ACC112 (cell line): ENCODE results near the gene CPN2.

Experiments used
- H2AFZ ChIP-seq: fragments of 200-600 bp; sonication (generic); one replicate; pipeline ENCODE4 v1.6.0; 2017; ENCODE audit warnings: antibody characterized with exemption, low read length; ENCODE audit not compliant: unreplicated experiment
- H3K27ac ChIP-seq: fragments of 200-600 bp; sonication (generic); 2 replicates; pipeline ENCODE4 v1.5.1; 2014; ENCODE audit warnings: low read depth, mild to moderate bottlenecking, antibody characterized with exemption, low read length, moderate library complexity
- H3K27me3 ChIP-seq: fragments of 200-600 bp; sonication (generic); 2 replicates; pipeline ENCODE4 v1.6.1; 2014; ENCODE audit warnings: mild to moderate bottlenecking, antibody characterized with exemption, low read length, moderate library complexity, mixed read lengths; ENCODE audit not compliant: insufficient read depth
- H3K36me3 ChIP-seq: fragments of 200-600 bp; sonication (generic); 2 replicates; pipeline ENCODE4 v1.6.1; 2016; ENCODE audit warnings: mild to moderate bottlenecking, antibody characterized with exemption, low read length, moderate library complexity, mixed read lengths; ENCODE audit not compliant: insufficient read depth
- H3K4me1 ChIP-seq: fragments of 200-600 bp; sonication (generic); one replicate; pipeline ENCODE4 v1.6.1; 2016; ENCODE audit warnings: low read length, mixed read lengths; ENCODE audit not compliant: insufficient read depth, unreplicated experiment, control insufficient read depth
- H3K4me3 ChIP-seq: fragments of 200-600 bp; sonication (generic); 2 replicates; pipeline ENCODE4 v1.5.1; 2014; ENCODE audit warnings: mild to moderate bottlenecking, low read depth, low read length
- H3K79me2 ChIP-seq: fragments of 200-600 bp; sonication (generic); one replicate; pipeline ENCODE4 v1.6.0; 2016; ENCODE audit warnings: low read length; ENCODE audit not compliant: control insufficient read depth, unreplicated experiment, insufficient read depth

CPN2 gene

DNA sequence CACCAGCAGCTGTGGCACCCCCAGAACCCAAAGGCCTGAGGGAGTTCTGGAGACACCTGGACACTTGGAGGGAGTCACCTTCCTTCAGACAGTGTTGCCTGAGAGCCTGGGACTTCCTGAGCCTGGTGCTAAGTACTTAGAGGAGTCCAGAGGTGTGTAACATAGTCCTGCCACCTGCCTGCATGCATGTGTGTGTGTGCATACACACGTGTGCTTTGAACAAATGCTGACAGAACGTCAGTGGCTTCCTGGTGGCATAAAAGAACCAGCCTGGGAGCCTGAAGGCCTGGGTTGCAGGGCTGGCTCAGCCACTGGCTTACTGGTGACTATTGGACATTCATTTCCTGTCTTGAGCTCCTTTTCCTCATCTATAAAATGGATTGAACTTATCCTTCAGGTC is 3.2 kb upstream of the CPN2 start:
- no peak overlapping the region for H3K27ac ChIP-seq
- H3K79me2 ChIP-seq, result no peaks in the 10 kb centered on the region
- H3K4me3 ChIP-seq, result no peak overlapping the region
- H3K4me1 ChIP-seq, result no peaks in the 10 kb centered on the region
- peaks cover 17% of the 10 kb centered on the region for H3K27me3 ChIP-seq
- H2AFZ ChIP-seq, result no peak overlapping the region
- H3K36me3 ChIP-seq, result no peaks in the 10 kb centered on the region

DNA sequence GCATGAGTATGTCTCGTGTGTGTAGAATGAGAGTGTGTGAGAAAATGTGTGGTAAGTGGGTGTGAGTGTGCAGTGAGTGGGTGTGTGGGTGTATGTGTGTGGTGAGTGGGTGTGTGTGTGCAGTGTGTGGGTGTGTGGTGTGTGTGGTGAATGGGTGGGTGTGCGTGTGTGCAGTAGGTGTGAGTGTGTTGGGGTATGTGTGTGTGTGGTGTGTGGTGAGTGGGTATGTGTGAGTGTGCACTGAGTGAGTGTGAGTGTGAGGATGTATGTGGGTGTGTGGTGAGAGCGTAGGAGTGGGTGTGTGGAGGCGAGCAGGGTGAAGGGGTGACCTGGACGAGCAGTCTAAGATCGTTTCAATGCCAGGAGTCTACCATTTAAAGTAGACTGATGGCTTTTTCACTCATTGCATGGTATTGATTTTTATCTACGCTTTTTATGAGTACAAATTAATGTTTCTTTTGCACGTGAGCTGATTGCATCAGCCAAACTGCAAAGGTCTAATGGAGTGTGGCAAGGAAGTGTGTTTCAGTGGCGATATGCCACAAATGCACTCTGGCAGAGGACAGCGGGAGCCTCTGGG is 1.6 kb upstream of the CPN2 start:
- H3K4me3 ChIP-seq, result no peak overlapping the region

DNA sequence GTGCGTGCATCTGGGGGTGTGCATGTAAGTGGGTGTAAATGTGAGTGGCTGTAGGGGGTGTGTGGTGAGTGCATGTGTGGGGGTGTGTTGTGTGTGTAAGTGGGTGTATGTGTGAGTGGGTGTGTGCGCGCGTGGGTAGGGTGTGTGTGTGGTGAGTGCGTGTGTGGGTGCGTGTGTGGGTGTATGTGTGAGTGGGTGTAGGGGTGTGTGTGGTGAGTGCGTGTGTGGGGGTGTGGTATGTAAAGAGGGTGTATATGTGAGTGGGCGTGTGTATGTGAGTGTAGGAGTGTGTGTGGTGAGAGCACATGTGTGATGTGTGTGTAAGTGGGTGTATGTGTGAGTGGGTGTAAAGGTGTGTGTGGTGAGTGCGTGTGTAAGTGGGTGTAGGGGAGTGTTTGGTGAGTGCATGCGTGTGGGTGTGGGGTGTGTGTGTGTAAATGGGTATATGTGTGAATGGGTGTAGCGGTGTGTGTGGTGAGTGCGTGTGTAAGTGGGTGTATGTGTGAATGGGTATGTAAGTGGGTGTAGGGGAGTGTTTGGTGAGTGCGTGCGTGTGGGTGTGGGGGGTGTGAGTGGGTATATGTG is 916 bp upstream of the CPN2 start:
- Histone ChIP-seq H2AFZ (no peak overlapping the region), H3K36me3 (no peaks in the 10 kb centered on the region), H3K4me1 (no peaks in the 10 kb centered on the region), H3K27ac (no peak overlapping the region), H3K4me3 (no peak overlapping the region), H3K79me2 (no peaks in the 10 kb centered on the region), H3K27me3 (no peaks in the 10 kb centered on the region)

More for the DNA sequence above, 1.6 kb upstream of the CPN2 start:
- Histone ChIP-seq H3K4me1 (no peaks in the 10 kb centered on the region), H3K79me2 (no peaks in the 10 kb centered on the region), H3K27ac (no peak overlapping the region), H3K27me3 (peaks cover 6% of the 10 kb centered on the region; the same call in 1 of the 2 replicates), H3K36me3 (no peaks in the 10 kb centered on the region), H2AFZ (no peak overlapping the region)

DNA sequence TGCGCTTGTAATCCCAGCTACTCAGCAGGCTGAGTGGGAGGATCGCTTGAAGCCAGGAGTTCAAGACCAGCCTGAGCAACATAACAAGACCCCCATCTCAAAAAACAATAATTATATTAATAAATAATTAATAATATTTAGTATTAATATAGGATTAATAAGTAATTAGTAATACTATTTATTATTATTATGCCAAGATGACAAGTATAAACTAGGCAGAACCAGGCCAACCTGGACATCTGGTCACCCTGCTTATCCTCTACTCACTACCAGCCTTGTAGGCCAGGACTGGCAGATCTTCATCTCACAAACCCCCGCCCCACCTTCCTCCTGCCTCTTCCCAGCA is 429 bp downstream of the CPN2 start:
- Histone ChIP-seq H3K27me3 (no peaks in the 10 kb centered on the region), H2AFZ (no peak overlapping the region), H3K36me3 (no peaks in the 10 kb centered on the region), H3K4me3 (no peak overlapping the region), H3K79me2 (no peaks in the 10 kb centered on the region), H3K27ac (no peak overlapping the region), H3K4me1 (no peaks in the 10 kb centered on the region)

DNA sequence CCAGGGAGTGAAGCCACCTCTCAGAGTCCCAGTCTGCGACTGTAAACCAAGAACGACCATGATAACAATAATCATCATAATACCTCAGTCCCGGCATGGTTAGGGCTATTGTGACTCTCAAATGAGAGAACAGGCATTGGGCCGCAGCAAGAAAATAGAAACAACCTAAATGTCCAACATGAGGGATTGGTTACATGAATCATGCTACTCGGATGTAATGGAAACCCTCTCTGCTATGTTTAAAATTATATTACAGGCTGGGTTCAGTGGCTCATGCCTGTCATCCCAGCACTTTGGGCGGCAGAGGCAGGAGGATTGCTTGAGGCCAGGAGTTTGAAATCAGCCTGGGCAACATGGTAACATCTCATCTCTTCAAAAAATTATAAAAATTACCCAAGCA is 2.8 kb downstream of the CPN2 start:
- H3K4me1 ChIP-seq, result peaks cover 3% of the 10 kb centered on the region
- H3K27me3 ChIP-seq, result no peaks in the 10 kb centered on the region
- H3K4me3 ChIP-seq, result no peak overlapping the region
- no peaks in the 10 kb centered on the region for H3K79me2 ChIP-seq
- no peaks in the 10 kb centered on the region for H3K36me3 ChIP-seq
- no peak overlapping the region for H3K27ac ChIP-seq
- H2AFZ ChIP-seq, result no peak overlapping the region

DNA sequence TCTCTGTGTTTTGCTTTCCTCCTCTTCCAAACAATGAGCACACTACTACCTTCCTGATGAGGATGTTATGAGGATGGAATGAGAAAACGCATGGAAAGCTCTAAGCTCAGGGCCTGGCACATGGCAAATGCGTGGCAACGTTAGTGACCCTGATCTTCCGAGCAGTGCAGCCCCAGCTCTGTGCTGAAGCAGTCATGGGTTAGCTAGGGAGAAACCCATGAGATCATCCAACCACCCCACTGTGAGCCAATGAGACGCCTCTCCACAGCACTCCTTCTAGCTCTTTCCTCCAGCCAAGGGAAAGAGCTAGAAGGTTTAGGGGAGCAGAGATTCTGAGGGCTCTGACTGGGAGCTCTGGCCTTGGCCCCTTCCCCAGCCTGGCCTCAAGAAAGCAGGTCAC is 4.5 kb downstream of the CPN2 start:
- Histone ChIP-seq H2AFZ (no peak overlapping the region), H3K4me1 (peaks cover 7% of the 10 kb centered on the region), H3K36me3 (no peaks in the 10 kb centered on the region), H3K27ac (no peak overlapping the region), H3K79me2 (no peaks in the 10 kb centered on the region), H3K4me3 (no peak overlapping the region), H3K27me3 (no peaks in the 10 kb centered on the region)

DNA sequence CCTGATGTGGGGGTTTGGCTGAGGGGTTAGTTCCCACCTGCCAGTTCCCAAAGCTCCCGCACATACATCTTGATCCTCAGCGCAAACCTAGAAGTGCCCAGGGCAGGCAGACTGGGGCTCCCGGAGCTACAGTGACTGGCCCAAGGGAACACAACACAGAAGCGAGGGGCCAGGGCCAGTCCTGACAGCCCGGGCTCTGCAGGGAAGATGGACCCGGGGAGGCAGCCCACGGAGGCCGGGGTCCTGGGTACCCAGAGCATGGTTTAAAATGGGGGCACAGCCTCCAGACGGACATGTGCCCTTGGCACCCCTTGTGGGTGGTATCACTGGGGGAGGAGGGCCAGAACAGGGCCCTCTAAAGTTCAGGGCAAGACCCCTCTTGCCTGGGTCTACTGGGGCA is 5.1 kb downstream of the CPN2 start:
- Histone ChIP-seq H3K36me3 (no peaks in the 10 kb centered on the region), H3K4me3 (no peak overlapping the region), H3K27me3 (no peaks in the 10 kb centered on the region), H3K79me2 (no peaks in the 10 kb centered on the region), H3K4me1 (peaks cover 7% of the 10 kb centered on the region), H2AFZ (no peak overlapping the region), H3K27ac (no peak overlapping the region)

DNA sequence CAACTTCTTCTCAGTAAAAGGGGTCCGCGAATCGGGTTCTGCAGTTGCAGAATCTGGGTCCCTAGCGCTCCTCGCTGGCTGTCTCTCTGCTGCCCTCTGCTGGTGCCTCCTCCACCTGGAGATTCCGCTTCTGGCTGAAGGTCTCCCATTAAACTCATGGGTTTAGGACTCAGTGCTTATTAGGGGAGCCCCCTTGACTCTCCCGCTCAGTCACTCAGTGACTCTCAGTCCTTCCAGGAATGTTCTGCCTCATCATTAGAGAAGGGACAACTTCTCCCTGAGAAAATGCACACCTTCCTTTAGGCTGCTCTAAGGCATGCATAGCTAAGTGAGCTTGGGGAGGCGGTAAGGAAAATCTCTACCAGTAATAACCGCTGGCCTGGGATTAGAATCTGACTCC is 7.1 kb downstream of the CPN2 start:
- no peak overlapping the region for H2AFZ ChIP-seq
- H3K4me1 ChIP-seq, result peaks cover 7% of the 10 kb centered on the region
- H3K36me3 ChIP-seq, result no peaks in the 10 kb centered on the region
- H3K79me2 ChIP-seq, result no peaks in the 10 kb centered on the region
- H3K27me3 ChIP-seq, result no peaks in the 10 kb centered on the region
- H3K4me3 ChIP-seq, result no peak overlapping the region
- H3K27ac ChIP-seq, result no peak overlapping the region

DNA sequence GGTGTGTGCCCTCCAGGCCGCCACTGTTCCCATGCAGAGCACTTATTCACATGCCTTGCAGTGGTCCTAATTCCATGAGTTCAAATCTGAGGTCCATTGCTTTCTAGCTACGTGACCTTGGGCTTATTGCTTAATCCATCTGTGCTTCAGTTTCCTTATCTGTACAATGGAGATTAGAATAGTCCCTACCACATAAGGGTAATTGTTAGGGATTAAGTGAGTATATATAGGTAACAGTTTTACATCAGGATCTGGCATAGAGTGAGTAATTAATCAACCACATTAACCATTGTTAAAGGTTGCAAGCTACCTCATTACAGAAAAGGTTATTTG is 7.6 kb downstream of the CPN2 start:
- Histone ChIP-seq H3K79me2 (no peaks in the 10 kb centered on the region), H3K4me3 (no peak overlapping the region), H3K36me3 (no peaks in the 10 kb centered on the region), H2AFZ (no peak overlapping the region), H3K27me3 (no peaks in the 10 kb centered on the region), H3K27ac (no peak overlapping the region), H3K4me1 (peaks cover 8% of the 10 kb centered on the region)

DNA sequence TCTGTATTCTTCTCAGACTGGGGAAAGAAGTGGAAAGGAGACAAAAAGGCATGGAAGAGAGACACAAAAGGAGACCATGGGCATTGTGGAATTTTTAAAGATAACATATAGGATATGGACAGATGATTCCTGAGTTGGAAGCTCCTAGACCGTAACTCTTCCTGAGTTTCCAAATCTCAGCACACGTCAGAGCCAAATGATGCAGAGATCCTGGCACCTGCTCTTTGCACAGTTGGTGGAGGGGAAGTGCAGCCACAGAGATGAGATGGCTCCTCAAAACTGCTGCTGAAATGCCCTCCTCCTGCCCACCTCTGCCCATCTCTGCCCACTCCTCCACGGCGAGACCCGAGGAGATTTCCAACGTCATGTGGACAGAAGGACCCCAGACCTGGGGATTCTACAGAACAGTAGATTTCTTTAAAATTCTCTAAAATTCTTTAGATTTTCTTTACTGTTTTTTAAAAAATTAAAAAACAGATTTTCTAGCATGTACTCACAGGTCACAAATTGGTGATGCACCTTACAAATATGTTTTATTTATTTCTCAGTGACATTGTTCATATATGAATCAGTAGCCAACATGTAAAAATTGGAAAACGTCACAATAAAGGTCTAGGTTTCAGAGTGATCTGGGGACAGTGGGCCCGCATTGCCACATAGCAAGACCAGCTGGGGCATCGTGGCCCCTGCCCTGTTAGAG is 8.1 kb downstream of the CPN2 start:
- no peak overlapping the region for H3K27ac ChIP-seq

DNA sequence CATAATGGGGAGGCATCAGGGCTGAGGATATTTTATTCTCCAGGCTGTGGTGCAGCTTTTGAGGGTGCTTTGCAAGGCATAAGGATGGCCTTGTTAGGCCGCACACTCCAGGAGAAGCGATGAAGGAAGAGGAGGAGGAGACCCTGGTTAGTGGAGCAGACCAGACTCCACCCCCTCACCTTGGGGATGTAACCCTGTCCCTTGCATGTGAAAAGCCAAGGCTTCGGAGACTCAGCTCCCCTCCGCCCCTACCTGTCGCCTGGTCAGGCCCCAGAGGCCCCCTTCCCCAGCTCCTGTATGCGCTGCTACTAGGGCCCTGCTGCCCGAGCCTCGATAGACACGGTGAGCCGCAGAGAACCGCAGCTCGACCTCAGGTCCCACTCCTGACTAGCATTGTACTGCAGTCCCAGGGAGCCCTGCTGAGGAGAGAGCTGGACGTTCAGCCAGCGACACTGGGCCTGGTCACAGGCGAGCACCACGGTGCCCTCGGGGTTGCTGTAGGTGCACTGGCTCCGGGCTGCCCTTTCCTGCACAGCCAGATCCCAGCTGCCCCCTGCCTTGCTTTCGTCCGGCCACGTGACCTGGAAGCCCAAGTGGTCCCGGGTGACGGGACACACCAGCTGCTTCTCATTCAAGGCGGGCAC is 10.2 kb downstream of the CPN2 start:
- Histone ChIP-seq H3K79me2 (no peaks in the 10 kb centered on the region), H3K4me3 (no peak overlapping the region), H3K27ac (no peak overlapping the region), H2AFZ (no peak overlapping the region), H3K36me3 (no peaks in the 10 kb centered on the region), H3K4me1 (peaks cover 12% of the 10 kb centered on the region), H3K27me3 (no peaks in the 10 kb centered on the region)

More for the DNA sequence above, 8.1 kb downstream of the CPN2 start:
- Histone ChIP-seq H3K27me3 (no peaks in the 10 kb centered on the region), H3K79me2 (no peaks in the 10 kb centered on the region), H2AFZ (no peak overlapping the region), H3K4me3 (no peak overlapping the region), H3K36me3 (no peaks in the 10 kb centered on the region), H3K4me1 (peaks cover 12% of the 10 kb centered on the region)
